Right lobe of liver (tissue), 4 donors: ENCODE results near the gene ZBTB21.
"Not testable (repeated sequence)": the region's sequence is repeated elsewhere in the genome, so short reads cannot be mapped to it uniquely, and the experiment has no call there.

ENCODE experiments used
- POLR2A ChIP-seq: fragments of 450-650 bp; IDR thresholded peaks from one replicate; pipeline ENCODE4 v1.6.1; 2017; ENCODE audit warnings: antibody characterized with exemption, mild to moderate bottlenecking
- TF ChIP-seq, protein P1 (sequence below), 4 donors: fragments of 200-600 bp in 3 of 4; fragments of 450-650 bp in 1 of 4; IDR thresholded peaks; one replicate each; pipeline versions ENCODE4 v1.5.1 to v1.8.0; 2016 to 2022; ENCODE audit warnings: antibody characterized with exemption in 4 of 4, mild to moderate bottlenecking in 2 of 4
- donor health status: DM: no; HTN: no; CAD: no.
- donor health status: DM: no; HTN: no; CAD: no.
- donor health status: DM: no; HTN: yes; CAD: no.

DNA sequence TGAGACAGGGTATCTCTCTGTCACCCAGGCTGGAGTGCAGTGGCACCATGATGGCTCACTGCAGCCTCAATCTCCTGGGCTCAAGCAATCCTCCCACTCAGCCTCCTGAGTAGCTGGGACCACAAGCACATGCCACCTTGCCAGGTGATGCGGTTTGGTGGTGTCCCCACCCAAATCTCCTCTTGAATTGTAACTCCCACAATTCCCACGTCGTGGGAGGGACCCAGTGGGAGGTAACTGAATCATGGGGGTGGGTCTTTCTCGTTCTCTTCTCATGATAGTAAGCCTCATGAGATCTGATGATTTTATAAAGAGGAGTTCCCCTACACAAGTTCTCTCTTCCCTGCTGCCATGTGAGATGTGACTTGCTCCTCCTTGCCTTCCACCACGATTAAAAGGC, 15.5 kb downstream of the ZBTB21 start:
- TF ChIP-seq, protein P1, sequence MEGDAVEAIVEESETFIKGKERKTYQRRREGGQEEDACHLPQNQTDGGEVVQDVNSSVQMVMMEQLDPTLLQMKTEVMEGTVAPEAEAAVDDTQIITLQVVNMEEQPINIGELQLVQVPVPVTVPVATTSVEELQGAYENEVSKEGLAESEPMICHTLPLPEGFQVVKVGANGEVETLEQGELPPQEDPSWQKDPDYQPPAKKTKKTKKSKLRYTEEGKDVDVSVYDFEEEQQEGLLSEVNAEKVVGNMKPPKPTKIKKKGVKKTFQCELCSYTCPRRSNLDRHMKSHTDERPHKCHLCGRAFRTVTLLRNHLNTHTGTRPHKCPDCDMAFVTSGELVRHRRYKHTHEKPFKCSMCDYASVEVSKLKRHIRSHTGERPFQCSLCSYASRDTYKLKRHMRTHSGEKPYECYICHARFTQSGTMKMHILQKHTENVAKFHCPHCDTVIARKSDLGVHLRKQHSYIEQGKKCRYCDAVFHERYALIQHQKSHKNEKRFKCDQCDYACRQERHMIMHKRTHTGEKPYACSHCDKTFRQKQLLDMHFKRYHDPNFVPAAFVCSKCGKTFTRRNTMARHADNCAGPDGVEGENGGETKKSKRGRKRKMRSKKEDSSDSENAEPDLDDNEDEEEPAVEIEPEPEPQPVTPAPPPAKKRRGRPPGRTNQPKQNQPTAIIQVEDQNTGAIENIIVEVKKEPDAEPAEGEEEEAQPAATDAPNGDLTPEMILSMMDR (IDR thresholded peaks at IDR 0.05): not testable (repeated sequence)
- TF ChIP-seq POLR2A: not testable (repeated sequence)
